Caki2 (cell line): ENCODE data around the gene YIPF6. TPM values are rescaled to one million over a fixed set of nuclear protein-coding genes. Genes with fewer than 3 reads are reported as not detected.

ENCODE experiments used
- DNase-seq: peaks from one replicate; pipeline ENCODE4 v3.0.0-alpha.2; 2015; ENCODE audit warnings: low read depth
- in situ Hi-C: cut with HindIII; loops from 2 replicates; pipeline ENCODE4 v1.10.0; 2016; ENCODE audit warnings: low sequenced_read_pairs, low pct_unique_long_range_greater_than_20kb, mixed read lengths
- total RNA-seq: library from RNA; depleted of rRNA; stranded (reverse); fragments of >200 nt; shearing (Covaris generic); gene quantifications from 2 replicates; pipeline ENCODE4 v1.2.3, GENCODE V29; 2014; ENCODE audit warnings: low replicate concordance; rRNA removed

YIPF6 gene
- total RNA-seq, 1 experiment from 2014 or later: 28.1 TPM

- DNase-seq: peak; percentile 65
- in situ Hi-C loops: no loop called here
These were observed 72.9 kb downstream of the YIPF6 start for GRCh38 chrX:68571610-68572311.

- no peak for DNase-seq
- in situ Hi-C loops: no loop called here
These were observed 75.4 kb downstream of the YIPF6 start for GRCh38 chrX:68574240-68574639.

- in situ Hi-C loops: no loop called here
- no peak for DNase-seq
These were observed 81.0 kb downstream of the YIPF6 start for GRCh38 chrX:68579810-68580209.

- peak; percentile 32 for DNase-seq
- in situ Hi-C loops: no loop called here
These were observed 85.4 kb downstream of the YIPF6 start for GRCh38 chrX:68584221-68584620.

Other genes with a start within 250 kb of the YIPF6 start
- 2.2 and 2.4 TPM in 2 replicates for gene OPHN1, start 65.6 kb upstream of the YIPF6 start, total RNA-seq
- 2.4 and 4.3 TPM in 2 replicates for gene STARD8, start 148.6 kb downstream of the YIPF6 start, total RNA-seq